Measurements from ENCODE around the gene PPP1R9A.

Gene PPP1R9A

DNA sequence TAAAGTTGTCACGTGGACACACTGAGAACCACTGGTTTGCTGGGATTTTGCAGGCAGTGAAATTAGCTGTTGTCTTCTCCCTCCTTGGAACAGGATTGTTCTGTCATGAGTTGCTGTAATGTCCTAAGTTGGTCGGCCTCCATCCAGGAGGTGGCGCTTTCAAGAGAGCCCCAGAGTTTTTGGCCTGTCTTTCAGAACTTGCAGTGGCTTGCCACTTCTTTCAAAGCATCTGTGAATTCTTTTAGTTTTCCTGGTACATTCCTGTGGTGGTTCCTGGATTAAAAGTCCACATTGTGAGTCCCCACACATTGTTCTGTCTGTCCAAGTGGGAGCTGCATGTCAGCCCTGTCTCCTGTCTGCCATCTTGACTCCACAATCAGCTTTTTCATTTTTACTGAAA lies 283.1 kb downstream of the PPP1R9A start:
- DNase-seq (ENCODE audit: extremely low read depth in 1 of 2, low read depth in 1 of 2) = no peak

DNA sequence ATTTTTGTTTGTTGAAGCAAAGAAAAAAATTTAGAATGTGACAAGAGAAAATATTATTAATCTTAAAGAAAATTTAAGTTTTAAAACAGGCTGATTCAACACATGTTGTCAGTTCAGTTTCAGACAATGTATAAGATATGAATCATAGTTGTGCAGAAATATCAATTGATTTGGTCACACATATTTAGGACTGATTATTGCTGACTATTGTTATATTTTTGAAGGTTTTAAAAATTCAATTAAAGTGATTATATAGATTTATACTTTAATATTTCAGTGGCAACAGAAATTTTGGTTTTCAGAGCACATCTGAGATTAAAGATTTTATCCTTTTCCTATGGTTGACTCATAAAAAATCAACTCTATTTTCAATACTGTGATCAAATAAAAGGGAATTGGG lies 284.4 kb downstream of the PPP1R9A start:
- no peak for DNase-seq (ENCODE audit: extremely low read depth in 1 of 2, low read depth in 1 of 2)

DNA sequence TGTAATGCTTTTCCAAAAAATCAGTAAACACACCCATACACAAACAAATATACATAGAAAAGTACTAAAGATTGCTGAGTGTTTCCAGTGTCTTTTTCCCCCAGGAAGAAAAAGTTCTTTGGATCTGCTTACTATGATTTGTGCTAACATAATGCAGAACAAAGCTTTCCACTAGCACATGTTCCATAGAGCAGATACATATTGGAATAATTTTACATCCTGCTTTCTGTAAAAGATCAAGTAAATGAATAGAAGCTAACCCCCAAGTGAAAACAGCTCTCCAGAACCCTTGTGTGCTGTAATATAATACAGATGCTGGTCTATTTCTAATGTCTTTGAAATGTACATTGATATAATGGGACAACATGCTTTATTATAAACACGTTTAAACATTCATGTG lies 291.5 kb downstream of the PPP1R9A start:
- DNase-seq (ENCODE audit: extremely low read depth in 1 of 2, low read depth in 1 of 2) = no peak

DNA sequence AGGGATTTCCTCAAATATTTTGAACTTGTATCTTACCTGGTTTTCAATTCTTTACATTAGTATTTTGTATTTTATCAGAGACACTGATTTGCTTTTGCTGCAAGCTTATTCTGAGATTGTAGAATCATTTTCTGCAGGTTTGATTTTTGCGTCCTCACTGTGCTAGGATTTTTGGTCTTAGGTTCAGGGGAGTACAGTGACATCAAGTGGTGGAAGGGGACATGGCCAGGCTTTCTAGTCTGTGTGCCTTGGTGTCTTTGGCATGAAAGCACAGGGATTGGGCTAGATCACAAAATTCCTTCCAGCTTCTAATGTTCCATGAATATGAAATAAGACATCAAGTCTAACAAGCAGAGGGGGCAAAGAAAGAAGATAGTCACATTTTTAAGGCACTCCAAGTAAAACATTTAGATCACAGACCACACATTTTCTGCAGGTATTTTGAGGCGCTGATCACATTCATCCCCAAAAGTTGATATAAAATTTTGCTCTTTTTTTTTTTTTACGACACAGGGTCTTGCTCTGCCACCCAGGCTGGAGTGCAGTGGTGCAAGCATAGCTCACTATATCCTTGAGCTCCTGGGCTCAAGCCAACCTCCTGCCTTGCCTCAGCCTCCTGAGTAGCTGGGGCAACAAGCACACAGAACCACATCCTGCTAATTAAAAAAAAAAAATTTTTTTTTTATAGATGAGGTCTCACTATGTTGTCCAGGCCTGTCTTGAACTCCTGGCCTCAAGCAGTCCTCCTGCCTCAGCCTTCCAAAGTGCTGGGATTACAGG lies 292.6 kb downstream of the PPP1R9A start:
- DNase-seq (ENCODE audit: extremely low read depth in 1 of 2, low read depth in 1 of 2) = no peak

DNA sequence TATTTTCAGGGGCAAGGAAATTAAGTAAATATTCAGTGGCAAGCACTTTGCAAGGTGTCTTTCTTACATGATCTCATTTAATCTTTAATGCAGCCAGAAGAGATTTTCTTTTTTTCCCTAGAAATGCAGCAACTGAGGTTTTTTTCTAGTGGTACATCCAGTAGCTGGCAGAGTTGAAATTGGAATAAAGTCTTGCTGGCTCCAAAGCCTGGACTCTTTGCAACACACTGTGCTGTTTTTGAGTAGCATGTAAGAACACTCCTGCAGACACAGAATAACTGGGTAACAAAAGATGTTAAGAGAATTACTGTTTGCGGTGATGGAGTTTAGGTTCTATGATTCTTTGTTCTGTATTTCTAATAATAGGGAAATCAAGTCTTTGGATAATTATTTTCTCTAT lies 293.3 kb downstream of the PPP1R9A start:
- no peak for DNase-seq (ENCODE audit: extremely low read depth in 1 of 2, low read depth in 1 of 2)

DNA sequence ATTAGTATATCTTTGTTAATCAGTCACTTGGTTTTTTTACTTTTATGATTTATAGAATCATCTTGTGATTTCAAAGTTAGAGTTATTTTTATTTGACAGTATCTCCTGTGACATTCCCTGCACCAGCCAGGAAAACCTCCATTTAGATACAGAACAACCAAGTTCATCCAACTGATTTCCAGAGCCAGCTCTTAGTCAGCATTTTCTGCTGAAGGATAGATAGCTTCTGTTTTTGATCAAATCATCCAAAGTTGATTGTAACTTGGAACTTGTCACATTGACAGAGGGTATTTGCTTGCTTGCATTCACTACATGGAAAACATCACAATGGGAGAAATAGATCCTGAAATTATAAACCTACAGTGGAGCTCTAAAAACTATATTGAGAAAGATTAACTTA lies 294.3 kb downstream of the PPP1R9A start:
- DNase-seq (ENCODE audit: extremely low read depth in 1 of 2, low read depth in 1 of 2) = no peak

DNA sequence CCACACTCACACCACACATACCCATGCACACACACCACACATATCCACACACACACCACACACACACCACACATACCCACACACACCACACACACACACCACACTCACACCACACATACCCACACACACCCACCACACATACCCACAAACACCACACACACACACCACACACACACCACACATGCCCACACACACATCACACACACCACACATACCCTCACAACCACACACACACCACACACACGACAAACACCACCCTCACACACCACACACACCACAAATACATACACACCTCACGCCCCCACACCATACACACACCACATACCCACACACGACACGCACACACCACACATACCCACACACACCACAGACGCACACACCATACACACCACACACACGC lies 297.2 kb downstream of the PPP1R9A start:
- DNase-seq (ENCODE audit: extremely low read depth in 1 of 2, low read depth in 1 of 2) = no peak

DNA sequence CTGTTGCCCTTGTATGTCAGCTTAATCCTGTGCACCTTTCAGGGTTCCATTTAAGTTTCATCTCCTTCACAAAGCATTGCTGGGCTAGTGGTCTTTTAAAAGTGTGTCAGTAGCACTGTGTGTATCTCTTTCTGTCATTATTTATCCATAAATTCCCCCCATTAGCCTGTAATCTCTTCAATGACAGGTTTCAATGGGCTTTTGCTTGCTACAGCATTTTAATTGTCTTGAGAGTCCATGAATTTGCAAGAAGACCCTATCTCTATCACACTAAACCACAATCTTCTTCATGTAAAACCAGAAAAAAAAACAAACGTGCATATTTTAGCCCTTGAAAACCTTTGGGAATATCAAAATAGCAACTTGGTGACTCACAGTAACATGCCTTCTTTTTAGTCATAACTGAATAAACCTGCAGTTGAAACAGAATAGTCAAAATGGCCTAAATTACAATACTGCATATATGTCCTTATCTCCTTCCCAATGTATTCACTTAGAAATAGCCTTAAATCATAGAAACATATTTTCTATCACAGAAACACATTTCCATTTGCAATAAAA lies 298.4 kb downstream of the PPP1R9A start:
- DNase-seq (ENCODE audit: extremely low read depth in 1 of 2, low read depth in 1 of 2) = no peak

DNA sequence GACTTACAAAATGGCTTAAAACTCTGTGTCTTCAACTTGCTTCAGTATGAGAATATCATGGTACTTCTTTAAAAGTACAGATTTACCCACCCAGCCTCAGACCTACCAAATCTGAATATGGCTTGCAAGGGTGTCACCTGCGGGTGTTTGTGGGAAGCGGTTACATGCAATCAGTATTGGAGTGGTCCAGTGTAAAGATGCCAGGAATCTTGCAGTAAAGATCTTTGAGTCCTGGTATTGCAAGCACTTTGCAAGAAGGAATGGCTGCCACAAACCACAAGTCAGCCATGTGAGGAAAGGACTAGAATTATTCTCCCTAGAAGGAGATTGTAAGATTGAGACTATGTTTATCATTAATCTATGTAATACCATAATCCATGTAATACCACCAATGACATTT lies 301.9 kb downstream of the PPP1R9A start:
- no peak for DNase-seq (ENCODE audit: extremely low read depth in 1 of 2, low read depth in 1 of 2)

DNA sequence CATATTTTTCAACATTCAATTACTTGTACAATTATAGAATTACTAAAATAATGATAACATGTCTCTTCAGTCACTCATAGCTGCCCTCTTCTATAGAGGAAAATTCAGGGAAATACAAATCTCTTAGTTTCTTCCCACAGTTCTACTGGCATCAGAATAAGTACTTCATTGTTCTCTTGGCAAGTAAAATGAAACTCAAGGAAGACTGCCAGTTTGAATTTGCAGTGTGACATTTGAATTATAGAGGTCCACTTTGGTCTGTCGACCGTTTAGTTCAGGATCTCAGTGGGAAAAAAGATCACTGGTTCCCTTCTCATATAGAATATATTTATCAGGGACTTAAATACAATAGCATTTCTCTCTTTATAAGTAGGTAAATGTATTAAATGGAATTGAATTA lies 302.4 kb downstream of the PPP1R9A start:
- no peak for DNase-seq (ENCODE audit: extremely low read depth in 1 of 2, low read depth in 1 of 2)

DNA sequence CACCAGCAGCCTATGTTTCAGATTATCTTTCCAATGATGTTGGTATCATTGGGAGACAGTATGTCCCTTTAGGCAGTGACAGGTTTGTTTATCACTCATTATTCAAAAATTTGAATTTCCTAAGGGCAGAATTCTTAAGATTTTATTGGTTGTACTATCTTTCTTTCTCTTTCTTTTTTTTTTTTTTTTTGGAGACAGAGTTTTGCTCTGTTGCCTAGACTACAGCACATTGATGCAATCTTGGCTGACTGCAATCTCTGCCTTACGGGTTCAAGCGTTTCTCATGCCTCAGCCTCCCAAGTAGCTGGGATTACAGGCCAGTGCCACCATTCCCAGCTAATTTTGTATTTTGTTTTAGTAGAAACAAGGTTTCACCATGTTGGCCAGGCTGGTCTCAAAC lies 305.8 kb downstream of the PPP1R9A start:
- DNase-seq (ENCODE audit: extremely low read depth in 1 of 2, low read depth in 1 of 2) = no peak

DNA sequence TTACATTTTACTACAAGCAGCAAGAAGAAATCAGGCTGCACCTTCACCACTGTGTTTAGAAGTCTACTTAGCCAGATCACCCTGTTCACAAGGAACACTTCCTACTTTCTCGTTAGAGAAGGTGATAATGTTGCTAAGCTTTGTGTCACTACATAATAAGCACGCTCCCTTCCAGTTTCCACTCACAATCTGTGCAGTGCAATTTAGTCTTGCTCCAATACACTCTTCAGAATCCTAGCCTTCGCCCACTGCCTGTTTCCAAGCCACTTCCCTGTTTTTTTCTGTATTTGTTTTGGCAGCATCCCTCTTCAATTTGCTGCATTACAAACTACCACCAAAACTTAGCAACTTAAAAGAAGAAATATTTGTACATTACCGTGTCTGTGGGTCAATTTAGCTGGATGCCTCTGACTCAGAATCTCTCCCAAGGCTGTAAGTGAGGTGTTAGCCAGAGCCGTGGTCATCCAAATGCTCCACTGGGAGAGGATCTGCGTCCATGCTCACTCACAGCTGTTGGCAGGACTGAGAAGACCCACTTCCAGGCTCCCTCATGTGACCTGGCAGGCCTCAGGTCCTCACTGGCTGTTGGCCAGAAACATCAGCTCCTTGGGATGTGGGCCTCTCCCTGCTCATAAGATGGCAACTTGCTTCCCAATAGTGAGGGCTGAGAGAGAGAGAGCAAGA lies 306.6 kb downstream of the PPP1R9A start:
- no peak for DNase-seq (ENCODE audit: extremely low read depth in 1 of 2, low read depth in 1 of 2)

DNA sequence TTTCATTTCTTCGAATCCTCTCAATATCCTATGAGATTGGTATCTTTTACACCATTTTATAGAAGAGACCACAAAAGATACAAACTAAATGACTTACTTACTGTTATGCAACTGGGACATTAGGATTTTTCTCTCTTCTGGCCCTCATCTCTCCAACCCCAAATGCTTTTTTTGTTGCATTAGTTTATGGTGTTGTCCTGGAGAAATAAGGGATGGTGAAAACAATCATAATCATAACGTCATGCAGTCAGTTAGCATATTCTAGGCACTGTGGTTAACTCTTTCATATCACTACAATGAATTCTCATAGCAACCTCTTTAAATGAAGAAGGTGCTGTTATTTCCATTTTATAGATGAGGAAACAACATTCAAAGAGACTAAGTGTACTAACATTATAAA lies 312.3 kb downstream of the PPP1R9A start:
- no peak for DNase-seq (ENCODE audit: extremely low read depth in 1 of 2, low read depth in 1 of 2)

DNA sequence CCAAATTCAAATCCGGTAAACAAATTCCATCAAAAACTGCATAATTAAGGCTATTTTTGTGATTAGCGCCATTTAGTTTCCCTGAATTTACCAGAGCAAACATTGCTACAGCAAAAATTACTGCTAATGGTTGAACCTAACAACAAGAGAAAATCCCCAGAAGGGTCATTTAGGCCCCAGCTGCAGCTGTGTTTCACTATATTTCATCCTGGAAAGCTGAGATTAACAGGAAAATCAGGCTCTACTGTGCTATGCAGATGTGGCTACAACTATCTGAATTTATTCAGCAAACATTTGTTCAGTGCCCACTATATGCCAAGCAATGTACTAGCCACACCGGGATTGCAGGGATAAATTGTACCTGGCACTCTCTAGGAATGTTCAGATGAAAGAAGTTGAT lies 312.9 kb downstream of the PPP1R9A start:
- DNase-seq (ENCODE audit: extremely low read depth in 1 of 2, low read depth in 1 of 2) = no peak

DNA sequence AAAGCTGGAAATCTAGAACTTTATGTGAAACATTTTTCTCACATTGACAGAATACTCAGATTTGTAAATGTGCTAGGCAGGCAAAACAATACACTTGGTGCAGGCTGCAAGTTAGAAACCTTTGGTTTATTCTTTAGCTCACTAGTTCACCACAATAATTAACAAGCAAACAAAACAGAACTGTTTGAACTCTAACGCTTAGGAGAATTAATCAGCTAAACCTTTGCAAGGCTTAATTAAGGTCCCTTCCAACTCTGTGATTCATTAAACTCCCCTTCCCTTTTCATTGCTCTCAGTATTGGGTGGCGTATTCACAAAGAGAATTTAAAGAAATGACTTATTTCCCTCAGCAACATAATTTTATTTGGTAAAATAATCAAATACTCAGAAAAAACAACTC lies 317.9 kb downstream of the PPP1R9A start:
- DNase-seq (ENCODE audit: extremely low read depth in 1 of 2, low read depth in 1 of 2) = no peak

DNA sequence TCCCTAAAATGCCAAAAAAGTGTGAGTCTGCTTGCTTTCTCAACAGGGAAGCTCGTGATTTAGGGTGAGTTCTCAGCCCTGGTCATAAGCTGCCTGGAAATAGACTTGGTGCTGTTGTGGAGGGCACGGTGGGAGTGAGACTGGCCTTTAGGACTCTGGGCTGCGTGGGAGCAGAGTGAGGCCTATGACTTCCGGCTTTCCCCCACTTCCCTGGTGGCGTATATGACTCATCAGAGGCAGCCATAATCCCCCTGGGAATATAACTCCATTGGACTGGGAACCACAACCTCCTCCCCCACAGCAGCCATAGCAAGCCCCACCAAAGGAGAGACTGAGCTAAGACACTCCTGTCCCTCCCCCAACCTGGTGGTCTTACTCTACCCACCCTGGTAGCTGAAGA lies 321.9 kb downstream of the PPP1R9A start:
- no peak for DNase-seq (ENCODE audit: extremely low read depth in 1 of 2, low read depth in 1 of 2)

DNA sequence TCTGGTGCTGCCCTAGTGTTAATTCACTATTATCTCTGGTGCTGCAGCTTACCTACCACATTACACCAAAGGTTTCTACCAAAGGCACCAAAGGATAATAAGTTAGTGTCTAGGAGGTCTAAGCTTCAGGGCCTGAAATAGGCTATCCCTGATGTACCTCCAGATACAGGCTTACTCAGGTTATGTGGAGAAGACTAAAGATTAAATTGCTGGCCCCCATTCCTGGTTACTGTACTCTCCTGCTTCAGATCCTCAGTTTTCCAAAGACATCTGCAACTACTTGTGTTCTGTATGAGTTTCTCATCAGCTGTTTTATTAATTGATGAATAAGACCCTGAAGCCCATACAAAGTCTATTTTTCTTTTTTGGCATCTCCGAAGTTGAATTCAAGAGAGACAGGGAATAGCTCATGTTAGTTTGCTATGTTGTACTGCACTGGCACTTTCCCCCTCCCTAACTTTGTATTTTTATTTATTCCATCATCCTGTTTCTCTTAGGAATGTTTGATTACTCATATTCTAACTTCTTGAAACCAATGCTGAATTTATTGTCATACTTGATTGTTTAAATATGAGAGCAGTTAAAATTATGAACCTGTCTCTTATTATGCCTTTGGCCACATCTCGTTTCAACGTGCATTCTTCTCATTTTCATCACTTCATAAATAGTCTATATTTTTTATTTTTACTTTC lies 331.0 kb downstream of the PPP1R9A start:
- no peak for DNase-seq (ENCODE audit: extremely low read depth in 1 of 2, low read depth in 1 of 2)

DNA sequence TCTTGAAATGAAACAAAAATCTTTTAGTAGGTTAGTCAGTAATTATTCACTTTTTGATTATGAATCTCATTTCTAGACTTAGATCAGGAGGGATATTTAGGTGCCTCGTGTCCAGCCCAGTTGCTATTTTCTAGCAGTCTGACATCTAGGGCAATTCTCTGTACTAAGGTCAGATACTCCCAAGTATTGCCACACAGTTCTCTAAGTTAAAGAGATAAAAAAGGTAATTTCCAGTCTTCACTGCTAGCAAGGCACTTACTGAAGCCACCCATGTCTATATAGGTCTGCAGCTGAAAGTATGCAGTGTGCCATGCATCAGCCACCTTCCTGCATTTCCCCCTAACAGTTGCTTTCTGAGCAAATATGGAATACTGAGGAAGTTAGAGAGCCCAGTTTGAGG lies 333.5 kb downstream of the PPP1R9A start:
- DNase-seq (ENCODE audit: extremely low read depth in 1 of 2, low read depth in 1 of 2) = no peak

DNA sequence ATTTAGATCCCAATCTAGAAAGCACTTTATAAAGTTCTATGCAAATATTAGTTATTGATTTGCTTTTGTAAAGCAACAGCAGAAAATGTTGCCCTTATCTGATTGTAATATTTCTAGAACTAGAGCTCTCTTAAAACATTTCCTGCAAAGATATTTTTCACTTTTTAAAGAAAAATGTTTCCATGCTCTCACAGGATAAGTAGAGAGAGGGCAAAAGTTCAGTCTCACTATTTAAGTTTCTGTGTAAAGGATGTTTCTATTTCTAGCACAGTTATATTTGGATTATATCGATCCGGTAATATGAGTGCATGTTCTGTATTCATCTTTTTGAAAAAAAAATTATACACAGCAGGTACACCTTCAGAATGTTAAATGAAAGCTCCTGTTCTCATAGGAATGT lies 334.9 kb downstream of the PPP1R9A start:
- no peak for DNase-seq (ENCODE audit: extremely low read depth in 1 of 2, low read depth in 1 of 2)

DNA sequence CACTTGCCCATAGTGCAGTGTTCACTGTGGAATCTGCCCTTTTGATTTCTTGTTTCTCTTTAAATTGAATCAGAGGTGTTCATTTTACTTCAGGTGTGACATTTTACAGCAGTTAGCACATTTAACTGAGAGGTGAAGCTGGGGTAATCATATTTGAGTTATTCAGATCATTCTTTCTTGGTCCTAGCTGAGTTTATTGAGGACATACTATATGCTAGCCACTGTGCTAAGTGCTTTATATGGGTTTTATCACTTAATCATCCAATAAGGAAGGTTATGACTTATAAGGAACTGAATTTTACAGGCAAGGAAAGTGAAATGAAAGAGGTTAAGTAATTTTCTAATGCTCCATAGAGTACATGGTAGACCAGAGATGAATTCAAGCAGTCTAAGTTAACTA lies 337.2 kb downstream of the PPP1R9A start:
- no peak for DNase-seq (ENCODE audit: extremely low read depth in 1 of 2, low read depth in 1 of 2)

DNA sequence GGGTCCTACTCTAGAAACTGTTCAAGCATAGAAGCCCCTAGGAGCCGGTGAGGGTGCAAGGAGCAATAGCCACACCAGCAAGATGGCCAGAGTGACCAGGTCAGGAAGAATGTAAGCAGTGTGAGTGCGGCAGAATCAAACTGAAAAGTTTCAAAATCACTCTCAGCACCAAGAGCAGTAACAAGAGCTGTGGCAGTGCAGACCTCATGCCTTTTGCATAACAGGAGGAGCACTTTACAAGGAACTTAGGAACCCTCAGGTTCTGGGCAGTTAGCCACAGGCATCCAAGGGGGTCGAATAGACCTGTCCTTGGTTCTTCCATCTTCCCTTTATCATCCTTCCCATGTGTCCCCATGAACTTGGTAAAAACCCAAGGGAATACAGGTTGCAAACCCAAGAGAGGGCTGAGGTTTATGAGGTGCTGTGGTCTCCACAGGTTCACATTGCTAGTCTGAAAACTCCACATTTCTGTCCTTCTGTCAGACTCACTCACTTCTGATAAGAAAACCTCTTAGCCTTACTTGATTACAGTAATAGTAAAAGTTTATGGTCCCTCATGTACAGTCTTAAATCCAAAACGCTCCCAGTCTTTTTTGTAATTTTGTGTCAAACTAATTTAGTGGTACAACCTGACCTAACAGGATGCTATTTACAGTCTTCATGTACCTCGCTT lies 338.6 kb downstream of the PPP1R9A start:
- no peak for DNase-seq (ENCODE audit: extremely low read depth in 1 of 2, low read depth in 1 of 2)
